ENCODE measurements around the gene ACAP3.

DNA sequence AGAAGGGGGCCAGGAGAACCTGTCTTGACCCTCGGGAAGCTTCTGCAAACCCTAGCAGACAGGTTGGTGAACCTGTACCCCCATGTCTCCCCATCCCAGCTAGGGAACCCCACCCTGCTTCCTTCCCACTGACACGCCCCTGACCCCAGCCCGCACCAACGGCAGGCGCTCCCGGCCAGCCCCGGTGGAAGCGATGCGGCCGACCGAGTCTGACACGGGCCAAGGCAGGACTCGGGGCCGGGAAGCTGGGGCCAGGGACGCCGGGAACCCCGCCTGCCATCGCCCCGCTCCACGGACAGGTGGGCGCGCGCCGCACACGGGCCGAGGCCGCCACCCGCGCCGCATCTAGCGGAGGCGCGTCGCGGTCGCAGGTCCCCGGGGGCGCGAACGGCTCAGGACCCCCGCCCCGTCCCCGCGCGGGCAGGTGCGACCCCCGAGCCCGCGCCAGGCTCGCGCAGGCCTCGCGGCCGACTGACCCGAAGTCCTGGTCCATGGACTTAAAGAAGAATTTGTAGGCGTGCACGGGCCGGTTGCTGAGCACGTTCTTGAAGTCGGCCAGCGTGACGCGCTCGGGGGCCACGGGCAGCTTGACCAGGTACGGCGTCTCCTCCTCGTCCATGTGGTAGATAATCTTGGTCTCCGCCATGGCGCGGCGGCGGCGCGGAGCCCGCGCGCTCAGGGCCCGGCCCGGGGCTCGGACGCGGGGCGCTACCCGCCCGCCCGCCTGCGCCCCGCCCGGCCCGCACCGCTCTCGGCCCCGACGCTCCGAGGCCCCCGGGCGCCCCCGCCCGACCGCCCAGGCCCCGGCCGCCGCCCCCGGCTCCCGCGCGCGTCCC, 40.9 kb upstream of the ACAP3 start:
- TF ChIP-seq CSDC2 (CRISPR knock-in tag; IDR thresholded peaks at IDR 0.05), result no peak
- no peak for TF ChIP-seq ZFP3 (CRISPR knock-in tag; IDR thresholded peaks at IDR 0.05)
- no peak for TF ChIP-seq ZNF70 (CRISPR knock-in tag; IDR thresholded peaks at IDR 0.05)
- TF ChIP-seq, protein P1, sequence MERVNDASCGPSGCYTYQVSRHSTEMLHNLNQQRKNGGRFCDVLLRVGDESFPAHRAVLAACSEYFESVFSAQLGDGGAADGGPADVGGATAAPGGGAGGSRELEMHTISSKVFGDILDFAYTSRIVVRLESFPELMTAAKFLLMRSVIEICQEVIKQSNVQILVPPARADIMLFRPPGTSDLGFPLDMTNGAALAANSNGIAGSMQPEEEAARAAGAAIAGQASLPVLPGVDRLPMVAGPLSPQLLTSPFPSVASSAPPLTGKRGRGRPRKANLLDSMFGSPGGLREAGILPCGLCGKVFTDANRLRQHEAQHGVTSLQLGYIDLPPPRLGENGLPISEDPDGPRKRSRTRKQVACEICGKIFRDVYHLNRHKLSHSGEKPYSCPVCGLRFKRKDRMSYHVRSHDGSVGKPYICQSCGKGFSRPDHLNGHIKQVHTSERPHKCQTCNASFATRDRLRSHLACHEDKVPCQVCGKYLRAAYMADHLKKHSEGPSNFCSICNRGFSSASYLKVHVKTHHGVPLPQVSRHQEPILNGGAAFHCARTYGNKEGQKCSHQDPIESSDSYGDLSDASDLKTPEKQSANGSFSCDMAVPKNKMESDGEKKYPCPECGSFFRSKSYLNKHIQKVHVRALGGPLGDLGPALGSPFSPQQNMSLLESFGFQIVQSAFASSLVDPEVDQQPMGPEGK (CRISPR knock-in tag; IDR thresholded peaks at IDR 0.05; ENCODE audit: borderline replicate concordance), result no peak
- TF ChIP-seq, protein P2, sequence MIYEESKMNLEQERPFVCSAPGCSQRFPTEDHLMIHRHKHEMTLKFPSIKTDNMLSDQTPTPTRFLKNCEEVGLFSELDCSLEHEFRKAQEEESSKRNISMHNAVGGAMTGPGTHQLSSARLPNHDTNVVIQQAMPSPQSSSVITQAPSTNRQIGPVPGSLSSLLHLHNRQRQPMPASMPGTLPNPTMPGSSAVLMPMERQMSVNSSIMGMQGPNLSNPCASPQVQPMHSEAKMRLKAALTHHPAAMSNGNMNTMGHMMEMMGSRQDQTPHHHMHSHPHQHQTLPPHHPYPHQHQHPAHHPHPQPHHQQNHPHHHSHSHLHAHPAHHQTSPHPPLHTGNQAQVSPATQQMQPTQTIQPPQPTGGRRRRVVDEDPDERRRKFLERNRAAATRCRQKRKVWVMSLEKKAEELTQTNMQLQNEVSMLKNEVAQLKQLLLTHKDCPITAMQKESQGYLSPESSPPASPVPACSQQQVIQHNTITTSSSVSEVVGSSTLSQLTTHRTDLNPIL (CRISPR knock-in tag; IDR thresholded peaks at IDR 0.05; ENCODE audit: low read depth), result no peak
- no peak for TF ChIP-seq BACH2 (CRISPR knock-in tag; IDR thresholded peaks at IDR 0.05; ENCODE audit: borderline replicate concordance)
- TF ChIP-seq OSR1 (CRISPR knock-in tag; IDR thresholded peaks at IDR 0.05), result no peak
- no peak for TF ChIP-seq ZNF565 (CRISPR knock-in tag; conservative IDR thresholded peaks at IDR 0.05; ENCODE audit: low read depth)
- TF ChIP-seq ZNF8 (CRISPR knock-in tag; IDR thresholded peaks at IDR 0.05), result no peak
- TF ChIP-seq, protein P3, sequence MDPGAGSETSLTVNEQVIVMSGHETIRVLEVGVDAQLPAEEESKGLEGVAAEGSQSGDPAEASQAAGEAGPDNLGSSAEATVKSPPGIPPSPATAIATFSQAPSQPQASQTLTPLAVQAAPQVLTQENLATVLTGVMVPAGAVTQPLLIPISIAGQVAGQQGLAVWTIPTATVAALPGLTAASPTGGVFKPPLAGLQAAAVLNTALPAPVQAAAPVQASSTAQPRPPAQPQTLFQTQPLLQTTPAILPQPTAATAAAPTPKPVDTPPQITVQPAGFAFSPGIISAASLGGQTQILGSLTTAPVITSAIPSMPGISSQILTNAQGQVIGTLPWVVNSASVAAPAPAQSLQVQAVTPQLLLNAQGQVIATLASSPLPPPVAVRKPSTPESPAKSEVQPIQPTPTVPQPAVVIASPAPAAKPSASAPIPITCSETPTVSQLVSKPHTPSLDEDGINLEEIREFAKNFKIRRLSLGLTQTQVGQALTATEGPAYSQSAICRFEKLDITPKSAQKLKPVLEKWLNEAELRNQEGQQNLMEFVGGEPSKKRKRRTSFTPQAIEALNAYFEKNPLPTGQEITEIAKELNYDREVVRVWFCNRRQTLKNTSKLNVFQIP (CRISPR knock-in tag; IDR thresholded peaks at IDR 0.05; ENCODE audit: borderline replicate concordance, low read depth), result no peak
- no peak for TF ChIP-seq RARB (CRISPR knock-in tag; IDR thresholded peaks at IDR 0.05)
- TF ChIP-seq ZFP30 (CRISPR knock-in tag; IDR thresholded peaks at IDR 0.05), result no peak
- TF ChIP-seq ESRRG (CRISPR knock-in tag; IDR thresholded peaks at IDR 0.05), result no peak
